HG03342 (cell line): ENCODE data around the gene ZNF862.

Experiments used
- ATAC-seq: cut with Tn5 transposase; IDR thresholded peaks from one replicate; pipeline ENCODE4 v1.9.1; 2021; ENCODE audit warnings: mild to moderate bottlenecking, moderate library complexity; ENCODE audit not compliant: unreplicated experiment

ZNF862 gene

DNA sequence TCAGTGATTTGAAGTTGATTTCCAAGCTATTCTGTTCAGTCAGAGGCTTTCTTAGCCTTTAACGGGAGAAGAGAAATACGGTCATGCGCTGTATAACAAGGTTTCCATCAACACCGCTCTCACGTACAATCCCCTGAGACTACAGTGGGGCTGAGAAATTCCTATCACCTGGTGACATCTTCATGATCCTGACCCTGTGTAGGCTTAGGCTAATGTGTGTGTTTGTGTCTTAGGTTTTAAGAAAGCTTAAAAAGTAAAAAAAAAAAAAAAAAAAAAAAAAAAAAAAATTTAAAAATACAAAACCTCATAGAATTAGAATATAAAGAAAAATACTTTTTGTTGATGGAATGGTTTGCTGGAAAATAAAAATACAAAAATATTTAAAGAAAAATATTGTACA is 1.8 kb downstream of the ZNF862 start:
- no peak for ATAC-seq

DNA sequence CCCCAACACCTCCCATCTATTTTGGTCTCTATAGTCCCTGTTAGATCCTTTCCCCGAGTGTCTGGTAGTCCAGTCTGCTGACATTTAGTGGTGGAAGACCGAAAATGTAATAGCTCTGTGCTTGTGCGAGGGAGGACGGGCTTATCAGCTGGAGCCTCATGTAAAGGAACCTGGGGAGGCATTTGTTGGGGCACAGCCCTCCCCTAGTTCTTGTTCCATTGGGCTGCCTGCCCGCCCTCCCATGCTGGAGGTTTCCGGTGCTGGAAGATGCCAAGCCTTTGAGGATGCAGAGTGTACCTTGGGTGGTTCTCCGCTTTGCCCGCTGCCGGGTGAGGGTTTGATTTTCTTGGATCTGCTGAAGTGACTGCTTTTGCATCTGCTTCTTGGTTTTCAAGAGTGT is 5.4 kb downstream of the ZNF862 start:
- ATAC-seq, result no peak

DNA sequence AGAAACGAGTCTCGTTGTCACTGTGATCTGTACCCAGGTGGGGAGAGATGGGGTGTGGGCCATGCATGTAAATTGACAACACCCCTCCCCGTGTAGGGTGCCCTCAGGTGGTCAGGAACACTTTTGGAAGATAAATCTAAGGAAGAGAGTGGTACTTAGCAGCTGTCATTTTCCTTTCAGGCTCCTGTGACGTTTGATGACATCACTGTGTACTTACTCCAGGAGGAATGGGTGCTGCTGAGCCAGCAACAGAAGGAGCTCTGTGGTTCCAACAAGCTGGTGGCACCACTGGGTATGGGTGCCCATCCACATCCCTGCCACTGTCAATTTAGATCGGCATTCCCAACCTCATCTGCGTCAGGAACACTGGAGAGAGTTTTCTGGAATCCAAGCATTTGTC is 6.3 kb downstream of the ZNF862 start:
- no peak for ATAC-seq

DNA sequence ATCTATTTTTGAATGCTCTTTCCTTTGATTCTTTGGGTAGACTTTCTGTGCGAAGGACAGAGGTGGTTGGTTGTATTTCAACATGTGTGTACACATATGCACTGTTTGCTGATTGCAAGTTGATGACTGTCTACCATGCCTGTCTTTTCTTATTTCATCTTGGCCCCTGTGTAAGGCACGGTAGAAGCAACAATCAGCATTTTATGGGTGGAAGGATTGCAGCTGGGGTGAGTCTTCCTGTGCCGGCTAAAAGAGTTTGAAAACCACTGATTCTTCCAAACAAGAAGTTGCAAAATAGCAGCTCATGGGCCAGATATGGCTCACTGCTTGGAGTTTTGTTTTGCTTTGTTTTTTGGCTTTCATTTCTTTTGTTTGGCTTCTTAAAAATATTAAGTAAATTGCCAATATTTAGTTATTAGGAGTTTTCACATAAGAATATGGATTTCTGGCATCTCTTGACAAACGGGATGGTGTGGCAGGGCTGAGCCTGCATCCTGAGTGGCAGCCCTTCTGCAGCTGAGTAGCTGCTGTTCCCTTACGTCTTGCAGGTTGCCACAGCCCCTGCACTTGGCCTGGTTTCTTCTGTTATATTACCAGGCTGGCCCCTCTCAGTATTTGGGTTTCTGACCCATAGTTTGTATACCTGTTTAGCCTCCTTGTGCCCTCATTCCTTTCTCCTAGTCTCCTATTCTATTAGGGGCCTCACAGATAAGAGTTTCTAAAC is 7.2 kb downstream of the ZNF862 start:
- no peak for ATAC-seq

DNA sequence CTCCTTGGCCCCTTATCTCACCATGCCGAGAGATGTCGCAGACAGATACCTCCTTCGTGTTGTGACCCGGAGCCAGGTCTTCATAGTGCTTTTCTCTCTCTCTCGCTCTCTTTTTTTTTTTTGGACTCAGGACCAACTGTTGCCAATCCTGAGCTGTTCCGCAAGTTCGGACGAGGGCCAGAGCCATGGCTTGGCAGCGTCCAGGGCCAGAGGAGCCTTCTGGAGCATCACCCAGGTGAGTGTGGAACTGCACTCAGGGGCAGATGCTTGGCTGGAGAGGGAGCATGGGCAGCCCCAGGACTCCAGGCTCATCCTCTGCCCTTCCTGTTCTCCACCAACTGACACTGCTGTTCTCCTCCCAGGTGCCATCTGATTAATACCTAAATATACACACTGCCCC is 7.8 kb downstream of the ZNF862 start:
- no peak for ATAC-seq

DNA sequence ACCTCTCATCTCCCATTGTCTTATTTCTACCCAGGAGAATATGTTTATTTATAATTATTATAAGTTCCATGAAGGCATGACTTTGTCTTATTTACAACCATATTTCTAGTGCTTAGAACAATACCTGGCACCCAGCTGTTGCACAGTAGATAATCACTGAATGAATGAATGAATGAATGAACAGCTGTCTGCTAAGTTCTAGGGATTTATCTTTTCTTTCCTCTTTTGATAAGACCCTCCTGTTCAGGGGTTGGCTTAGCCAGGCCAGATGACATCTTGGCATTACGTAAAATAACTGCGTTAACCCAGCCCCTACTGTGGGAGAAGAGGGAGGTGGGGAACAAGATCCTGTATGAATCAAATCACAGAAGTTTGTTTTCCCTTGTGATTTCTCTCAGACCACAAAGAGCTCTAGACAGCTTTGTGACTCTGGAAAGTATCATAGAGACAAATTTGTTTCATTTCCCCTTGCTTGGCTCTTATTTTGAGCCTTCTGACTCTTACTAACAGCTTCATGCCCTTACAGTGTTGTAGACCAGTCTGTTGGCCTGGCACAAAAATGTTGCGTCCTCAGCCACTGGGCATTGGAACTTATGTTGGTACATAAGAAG is 8.4 kb downstream of the ZNF862 start:
- ATAC-seq, result peak; percentile 90

DNA sequence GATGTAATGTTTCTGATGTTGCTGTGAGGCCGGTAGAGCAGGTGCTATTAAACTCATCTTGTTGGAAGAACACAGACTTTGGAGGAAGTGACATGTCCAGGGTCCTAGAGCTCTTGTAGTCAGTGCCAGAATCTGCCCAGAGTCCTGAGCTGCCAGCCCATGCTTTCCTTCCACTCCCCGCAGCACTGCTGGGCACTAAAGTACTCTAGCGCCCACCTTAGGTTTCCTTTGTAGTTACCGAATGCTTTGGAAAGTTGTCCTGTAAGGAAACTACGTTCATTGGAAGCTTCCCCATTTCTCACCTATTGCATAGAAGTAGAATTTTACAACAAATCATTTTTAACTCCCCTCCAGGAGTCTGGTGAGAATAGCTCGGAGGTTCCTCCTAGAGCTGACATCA is 11.0 kb downstream of the ZNF862 start:
- no peak for ATAC-seq

DNA sequence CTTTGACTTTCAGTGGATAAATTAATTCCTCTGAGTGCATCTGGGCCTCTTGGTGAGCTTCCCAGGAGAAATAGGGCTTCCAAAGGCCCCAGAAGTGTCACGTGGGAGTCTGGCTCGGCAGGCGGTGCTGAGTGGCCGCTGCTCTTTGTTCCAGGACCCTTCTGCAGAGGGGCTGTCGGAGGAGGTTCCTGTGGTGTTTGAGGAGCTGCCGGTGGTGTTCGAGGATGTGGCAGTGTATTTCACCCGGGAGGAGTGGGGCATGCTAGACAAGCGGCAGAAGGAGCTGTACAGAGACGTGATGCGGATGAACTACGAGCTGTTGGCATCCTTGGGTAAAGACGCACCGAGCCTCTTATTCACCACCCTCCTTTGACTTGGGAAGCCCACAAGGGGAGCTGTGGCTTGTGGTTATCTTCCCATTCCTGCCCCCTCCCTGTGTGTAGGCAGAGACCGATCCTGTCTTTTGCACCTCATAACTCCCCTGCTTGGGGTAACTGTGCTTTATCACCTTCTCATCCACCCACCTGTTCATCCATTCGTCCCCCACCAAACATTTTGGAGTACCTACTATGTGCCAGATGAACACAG is 11.9 kb downstream of the ZNF862 start:
- ATAC-seq, result no peak

DNA sequence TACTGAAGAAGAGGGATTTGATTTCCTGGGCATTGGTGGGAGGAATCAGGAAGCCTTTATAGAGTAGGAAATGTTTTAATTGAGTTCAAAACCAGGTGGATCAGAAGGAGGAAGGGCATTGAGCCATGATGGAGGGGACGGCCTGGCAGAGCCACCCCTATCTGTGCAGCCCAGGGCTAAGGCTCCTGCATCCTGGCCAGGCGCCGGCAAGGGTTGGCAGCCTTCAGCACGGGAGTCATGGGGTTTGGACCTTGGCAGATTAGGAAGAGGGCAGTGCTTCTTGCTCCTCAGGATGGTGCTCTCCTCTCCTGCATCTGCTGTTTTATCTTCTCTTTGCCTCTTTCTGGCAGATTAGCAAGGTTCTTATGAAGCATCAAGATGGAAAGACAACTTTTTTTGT is 12.5 kb downstream of the ZNF862 start:
- ATAC-seq, result no peak

DNA sequence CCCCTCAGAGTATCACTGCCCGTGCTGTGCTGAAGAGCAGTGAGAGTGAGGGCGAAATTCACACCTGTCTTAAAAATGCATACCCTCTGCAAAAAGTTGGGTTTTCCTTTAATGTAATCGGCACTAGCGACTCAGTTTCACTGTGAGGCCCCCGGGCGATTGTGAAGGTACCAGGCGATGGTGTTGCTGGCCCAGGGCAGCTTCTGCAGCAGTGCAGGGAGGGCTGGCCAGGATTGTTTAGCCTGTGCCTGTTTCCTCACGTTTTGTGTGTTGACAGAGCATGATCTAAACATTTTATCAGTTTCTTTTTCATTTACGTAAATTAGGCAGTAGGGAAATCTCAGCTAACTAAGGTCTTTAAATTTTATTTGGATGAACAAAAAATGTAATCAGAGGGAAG is 13.3 kb downstream of the ZNF862 start:
- ATAC-seq, result no peak

DNA sequence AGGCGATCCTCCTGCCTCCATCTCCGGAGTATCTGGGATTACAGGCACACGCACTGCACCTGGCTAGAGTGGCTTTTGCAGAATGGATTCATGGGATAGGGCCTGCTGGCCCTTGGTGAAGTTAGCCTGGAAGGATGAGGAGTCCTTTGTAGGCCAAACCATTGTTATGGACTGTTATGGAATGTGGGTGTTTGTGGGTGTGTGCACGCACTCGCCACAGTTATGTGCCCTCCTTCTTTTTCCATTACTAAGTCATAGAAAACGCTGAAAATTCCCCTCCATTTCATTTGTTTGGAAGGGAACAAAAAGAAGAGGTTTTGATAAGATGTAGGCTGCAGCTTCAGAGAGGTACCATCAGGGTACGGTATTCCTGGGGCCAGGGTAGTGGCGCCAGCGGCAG is 15.0 kb downstream of the ZNF862 start:
- no peak for ATAC-seq

DNA sequence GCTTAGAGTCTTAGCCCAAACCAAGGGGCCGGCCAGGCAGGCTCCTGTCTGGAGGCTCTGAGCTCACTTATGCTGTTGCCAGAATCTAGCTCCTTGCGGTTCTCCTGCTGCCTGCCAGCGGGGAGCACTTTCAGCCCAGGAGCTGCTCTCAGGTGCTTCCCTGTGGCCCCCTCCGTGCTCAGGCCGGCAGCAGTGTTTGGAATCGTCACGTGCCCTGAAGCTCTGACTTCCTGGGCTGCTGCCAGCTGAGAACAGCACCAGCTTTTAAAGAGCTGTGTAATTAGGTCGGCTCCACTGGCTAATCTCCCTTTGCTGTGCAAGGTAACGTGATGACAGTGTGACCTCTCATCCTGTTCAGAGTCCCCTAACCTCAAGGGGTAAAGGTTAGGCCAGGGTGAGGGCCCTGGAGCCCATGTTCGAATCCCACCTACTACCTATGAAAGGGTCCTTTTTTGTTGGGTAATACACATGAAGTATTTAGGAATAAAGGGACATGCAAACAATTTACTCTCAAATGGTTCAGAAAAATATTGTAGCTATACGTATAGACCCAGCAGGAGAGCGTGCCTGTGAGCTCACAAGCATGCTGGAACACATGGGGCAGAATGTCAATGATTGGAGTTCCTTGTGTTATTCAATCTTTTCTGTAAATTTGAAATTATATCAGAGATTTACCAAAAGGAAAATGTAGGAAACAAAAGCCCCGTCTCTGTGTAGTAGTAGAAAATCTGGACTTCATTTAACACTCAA is 16.6 kb downstream of the ZNF862 start:
- ATAC-seq, result no peak

DNA sequence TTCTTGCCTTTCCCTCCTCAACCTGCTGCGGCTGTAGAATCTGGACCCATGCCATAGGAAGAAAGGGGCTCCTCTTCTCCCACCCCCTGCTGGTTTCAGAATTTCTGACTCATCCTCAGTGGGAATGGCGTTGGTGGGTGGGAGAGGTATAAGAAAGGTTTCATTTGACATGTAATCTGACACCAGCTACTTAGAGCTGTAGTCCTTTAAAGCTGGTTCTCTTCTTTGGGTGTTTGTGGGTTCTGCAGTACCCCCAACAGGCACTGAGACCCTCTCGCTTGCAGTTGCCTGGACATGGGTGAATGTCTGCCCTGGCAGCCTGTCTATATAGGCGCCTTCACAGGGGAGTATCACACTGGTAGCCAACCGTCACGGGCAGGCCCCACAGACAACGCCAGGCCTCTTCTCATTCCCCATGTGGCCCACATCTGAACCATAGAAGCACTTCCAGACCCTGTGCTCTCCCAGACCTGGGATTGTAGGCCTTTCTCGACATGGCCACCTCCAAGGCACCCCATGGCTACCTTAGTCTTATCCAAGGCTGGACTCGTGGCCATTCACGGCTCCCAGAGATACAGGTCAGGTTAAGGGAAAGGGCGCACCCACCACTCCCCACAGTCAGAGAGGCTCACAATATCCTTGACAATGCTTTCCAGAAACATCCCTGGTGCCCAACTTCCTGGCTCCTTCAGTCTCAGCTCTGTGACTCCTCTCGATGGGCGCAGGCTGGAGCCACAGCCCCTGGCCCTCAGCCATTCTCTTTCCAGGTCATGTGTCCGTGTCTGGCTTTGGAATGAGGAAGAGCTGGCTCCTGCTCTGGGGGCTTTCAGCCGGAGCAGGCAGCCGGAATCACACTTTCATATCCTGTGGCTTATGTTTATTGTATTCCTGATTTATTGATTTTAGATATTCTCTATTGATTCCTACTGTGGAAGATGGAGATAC is 17.5 kb downstream of the ZNF862 start:
- no peak for ATAC-seq

DNA sequence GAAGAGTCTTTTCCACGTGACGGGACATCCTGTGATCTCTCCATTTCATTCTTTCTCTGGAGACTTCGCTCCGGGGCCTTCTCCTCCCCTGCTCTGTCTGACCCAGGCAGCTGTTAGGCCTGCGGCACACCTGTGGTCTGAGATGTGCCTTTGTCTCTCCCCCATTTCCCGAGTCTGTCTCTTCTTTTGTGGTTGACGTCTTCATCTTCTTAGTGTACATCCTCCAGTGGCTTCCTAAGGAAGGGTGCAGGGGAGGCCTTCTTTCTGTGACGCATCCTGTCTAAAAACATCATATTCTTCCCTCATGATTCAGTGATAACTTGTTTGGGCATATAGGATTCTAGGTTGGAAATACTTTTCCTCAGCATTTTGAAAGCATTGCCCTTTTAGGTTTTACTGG is 18.4 kb downstream of the ZNF862 start:
- ATAC-seq, result no peak

DNA sequence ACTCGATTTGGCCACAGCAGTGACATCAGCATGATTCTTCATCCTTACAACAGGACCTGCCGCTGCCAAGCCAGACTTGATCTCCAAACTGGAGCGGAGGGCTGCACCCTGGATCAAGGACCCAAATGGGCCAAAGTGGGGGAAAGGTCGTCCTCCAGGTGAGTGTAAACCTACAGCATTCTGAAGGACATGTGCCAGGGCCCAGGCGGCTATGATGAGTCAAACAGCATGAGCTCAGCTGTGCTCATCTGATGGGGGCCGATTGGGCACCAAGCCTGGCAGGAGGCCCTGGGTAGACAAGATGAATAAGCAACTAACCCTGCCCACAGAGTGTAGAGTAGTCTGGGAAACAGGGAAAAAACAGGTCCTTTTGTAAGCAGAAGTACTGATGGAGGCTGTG is 21.2 kb downstream of the ZNF862 start:
- ATAC-seq, result no peak

DNA sequence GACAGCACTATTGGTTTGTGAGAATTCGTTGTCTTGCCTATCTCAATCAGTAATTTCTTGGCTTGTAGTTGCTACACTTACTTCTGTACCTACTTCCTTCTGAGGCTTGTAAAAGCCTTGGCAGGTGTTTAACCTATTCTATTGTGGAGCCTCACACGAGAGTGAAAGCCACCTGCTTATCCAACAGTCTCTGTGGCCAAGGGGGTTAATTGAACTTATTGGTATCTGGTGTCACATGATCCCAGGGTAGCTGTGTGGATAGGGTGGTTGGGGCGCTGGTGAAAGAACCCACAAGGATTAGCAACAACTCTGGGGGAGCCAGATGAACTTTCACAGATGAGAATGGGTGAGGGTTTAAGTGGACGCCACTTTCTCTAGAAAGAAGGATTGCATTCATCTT is 21.7 kb downstream of the ZNF862 start:
- ATAC-seq, result no peak

DNA sequence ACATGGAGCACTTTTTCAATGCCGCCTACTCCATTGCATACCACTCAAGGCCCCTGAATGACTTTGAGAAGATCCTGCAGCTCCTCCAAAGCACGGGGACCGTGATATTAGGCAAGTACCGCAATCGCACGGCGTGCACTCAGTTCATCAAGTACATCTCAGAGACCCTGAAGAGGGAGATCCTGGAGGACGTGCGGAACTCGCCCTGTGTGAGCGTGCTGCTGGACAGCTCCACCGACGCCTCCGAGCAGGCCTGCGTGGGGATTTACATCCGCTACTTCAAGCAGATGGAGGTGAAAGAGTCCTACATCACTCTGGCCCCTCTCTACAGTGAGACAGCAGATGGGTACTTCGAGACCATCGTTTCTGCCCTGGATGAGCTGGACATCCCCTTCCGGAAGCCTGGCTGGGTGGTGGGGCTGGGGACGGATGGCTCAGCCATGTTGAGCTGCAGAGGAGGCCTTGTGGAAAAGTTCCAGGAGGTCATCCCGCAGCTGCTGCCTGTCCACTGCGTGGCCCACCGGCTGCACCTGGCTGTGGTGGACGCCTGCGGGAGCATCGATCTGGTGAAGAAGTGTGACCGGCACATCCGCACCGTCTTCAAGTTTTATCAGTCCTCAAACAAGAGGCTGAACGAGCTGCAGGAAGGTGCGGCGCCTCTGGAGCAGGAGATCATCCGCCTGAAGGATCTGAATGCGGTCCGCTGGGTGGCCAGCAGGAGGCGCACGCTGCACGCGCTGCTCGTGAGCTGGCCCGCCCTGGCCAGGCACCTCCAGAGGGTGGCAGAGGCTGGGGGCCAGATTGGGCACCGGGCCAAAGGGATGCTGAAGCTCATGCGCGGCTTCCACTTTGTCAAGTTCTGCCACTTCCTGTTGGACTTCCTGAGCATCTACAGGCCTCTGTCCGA is 22.9 kb downstream of the ZNF862 start:
- no peak for ATAC-seq

DNA sequence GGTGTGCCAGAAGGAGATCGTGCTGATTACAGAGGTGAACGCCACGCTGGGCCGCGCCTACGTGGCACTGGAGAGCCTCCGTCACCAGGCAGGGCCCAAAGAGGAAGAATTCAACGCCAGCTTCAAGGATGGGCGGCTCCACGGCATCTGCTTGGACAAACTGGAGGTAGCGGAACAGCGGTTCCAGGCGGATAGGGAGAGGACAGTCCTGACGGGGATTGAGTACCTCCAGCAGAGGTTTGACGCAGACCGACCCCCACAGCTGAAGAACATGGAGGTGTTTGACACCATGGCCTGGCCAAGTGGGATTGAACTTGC is 23.5 kb downstream of the ZNF862 start:
- no peak for ATAC-seq

DNA sequence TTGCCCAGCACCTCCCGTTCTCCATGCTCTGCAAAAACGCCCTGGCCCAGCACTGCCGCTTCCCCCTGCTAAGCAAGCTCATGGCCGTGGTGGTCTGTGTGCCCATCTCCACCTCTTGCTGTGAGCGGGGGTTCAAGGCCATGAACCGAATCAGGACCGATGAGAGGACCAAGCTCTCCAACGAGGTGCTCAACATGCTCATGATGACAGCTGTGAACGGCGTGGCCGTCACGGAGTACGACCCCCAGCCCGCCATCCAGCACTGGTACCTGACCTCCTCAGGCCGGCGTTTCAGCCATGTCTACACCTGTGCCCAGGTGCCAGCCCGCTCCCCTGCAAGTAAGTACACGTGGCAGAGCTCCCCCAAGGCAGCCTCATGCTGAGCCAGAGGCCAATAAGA is 24.0 kb downstream of the ZNF862 start:
- no peak for ATAC-seq

DNA sequence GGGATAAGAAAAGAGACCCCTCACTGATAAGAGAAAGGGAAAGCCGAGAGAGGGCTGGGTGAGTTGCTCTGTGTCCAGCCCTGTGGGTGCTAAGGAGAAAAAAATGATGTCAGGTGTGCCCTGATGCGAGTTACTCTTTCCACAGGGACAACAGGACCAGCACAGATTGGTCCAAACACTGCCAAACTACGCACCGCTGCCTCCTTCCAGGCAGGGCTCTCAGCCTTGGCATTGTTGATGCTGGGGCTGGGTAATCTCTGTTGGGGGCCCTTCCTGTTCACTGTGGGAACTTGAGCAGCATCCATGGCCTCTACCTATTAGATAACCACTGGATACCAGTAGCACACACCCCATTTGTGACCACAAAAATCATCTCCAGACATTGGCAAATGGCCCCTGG is 25.3 kb downstream of the ZNF862 start:
- ATAC-seq, result no peak
